WTC11 (cell line): ENCODE measurements around the gene SLC30A3. TPM values are rescaled to one million over a fixed set of nuclear protein-coding genes. Genes with fewer than 3 reads are reported as not detected.

ENCODE experiments used
- AFF4 ChIP-seq: sonication (generic); formaldehyde crosslinking; IDR thresholded peaks from 2 replicates; pipeline ENCODE4 v1.8.1; 2023; ENCODE audit warnings: mild to moderate bottlenecking, missing genetic modification reagents, borderline replicate concordance
- ATF1 ChIP-seq: sonication (generic); formaldehyde crosslinking; IDR thresholded peaks from 2 replicates; pipeline ENCODE4 v1.8.1; 2023; ENCODE audit warnings: mild to moderate bottlenecking, moderate library complexity, missing genetic modification reagents
- CREB1 ChIP-seq: sonication (generic); formaldehyde crosslinking; IDR thresholded peaks from 2 replicates; pipeline ENCODE4 v1.8.0; 2023; ENCODE audit warnings: mild to moderate bottlenecking, missing genetic modification reagents
- ELF4 ChIP-seq: sonication (generic); formaldehyde crosslinking; IDR thresholded peaks from 2 replicates; pipeline ENCODE4 v1.8.1; 2022; ENCODE audit warnings: low read depth, mild to moderate bottlenecking, moderate library complexity, missing genetic modification reagents
- GABPB1 ChIP-seq: sonication (generic); formaldehyde crosslinking; IDR thresholded peaks from 2 replicates; pipeline ENCODE4 v1.8.1; 2023; ENCODE audit warnings: mild to moderate bottlenecking, missing genetic modification reagents
- HMGA2 ChIP-seq: fragments of 250-450 bp; sonication (Bioruptor Pico); IDR thresholded peaks from 2 replicates; pipeline ENCODE4 v1.4.0; 2021; ENCODE audit warnings: mild to moderate bottlenecking, moderate library complexity
- MXD4 ChIP-seq: fragments of 250-450 bp; sonication (Bioruptor Pico); IDR thresholded peaks from 2 replicates; pipeline ENCODE4 v1.8.0; 2021; ENCODE audit warnings: mild to moderate bottlenecking, moderate library complexity, borderline replicate concordance
- NR3C1 ChIP-seq: sonication (generic); formaldehyde crosslinking; conservative IDR thresholded peaks from 2 replicates; pipeline ENCODE4 v1.8.1; 2023; ENCODE audit warnings: low read depth, mild to moderate bottlenecking, missing genetic modification reagents
- OVOL2 ChIP-seq: fragments of 250-450 bp; sonication (Bioruptor Pico); IDR thresholded peaks from 2 replicates; pipeline ENCODE4 v1.9.0; 2021; ENCODE audit warnings: mild to moderate bottlenecking, borderline replicate concordance
- SMAD4 ChIP-seq: sonication (generic); formaldehyde crosslinking; IDR thresholded peaks from 2 replicates; pipeline ENCODE4 v1.8.0; 2022; ENCODE audit warnings: mild to moderate bottlenecking, missing genetic modification reagents
- STAT6 ChIP-seq: sonication (generic); formaldehyde crosslinking; conservative IDR thresholded peaks from 2 replicates; pipeline ENCODE4 v1.8.1; 2023; ENCODE audit warnings: mild to moderate bottlenecking, low read depth, missing genetic modification reagents, moderate library complexity
- TEAD1 ChIP-seq: sonication (generic); formaldehyde crosslinking; IDR thresholded peaks from 2 replicates; pipeline ENCODE4 v1.8.0; 2022; ENCODE audit warnings: mild to moderate bottlenecking, missing genetic modification reagents
- ZMAT4 ChIP-seq: fragments of 250-450 bp; sonication (Bioruptor Pico); IDR thresholded peaks from 2 replicates; pipeline ENCODE4 v1.9.0; 2021; ENCODE audit warnings: mild to moderate bottlenecking
- ZNF138 ChIP-seq: sonication (generic); formaldehyde crosslinking; conservative IDR thresholded peaks from 2 replicates; pipeline ENCODE4 v1.8.1; 2022; ENCODE audit warnings: mild to moderate bottlenecking, moderate library complexity, missing genetic modification reagents
- ZNF232 ChIP-seq: sonication (generic); formaldehyde crosslinking; IDR thresholded peaks from 2 replicates; pipeline ENCODE4 v1.8.0; 2022; ENCODE audit warnings: mild to moderate bottlenecking, missing genetic modification reagents
- total RNA-seq: library from RNA; stranded (reverse); gene quantifications from 3 replicates; pipeline ENCODE4 v1.2.3, GENCODE V29; 2021
- TF ChIP-seq, protein P1 (sequence below): sonication (generic); formaldehyde crosslinking; IDR thresholded peaks from 2 replicates; pipeline ENCODE4 v1.8.1; 2022; ENCODE audit warnings: mild to moderate bottlenecking, moderate library complexity, missing genetic modification reagents
- TF ChIP-seq, protein P2 (sequence below): fragments of 200-600 bp; IDR thresholded peaks from 2 replicates; pipeline ENCODE4 v1.8.0; 2022; ENCODE audit warnings: antibody characterized with exemption
- TF ChIP-seq, protein P3 (sequence below): sonication (generic); formaldehyde crosslinking; IDR thresholded peaks from 2 replicates; pipeline ENCODE4 v1.8.1; 2023; ENCODE audit warnings: mild to moderate bottlenecking, missing genetic modification reagents
- TF ChIP-seq, protein P4 (sequence below): sonication (generic); formaldehyde crosslinking; IDR thresholded peaks from 2 replicates; pipeline ENCODE4 v1.8.0; 2023; ENCODE audit warnings: missing genetic modification reagents, mild to moderate bottlenecking, borderline replicate concordance

Gene SLC30A3
- total RNA-seq, 1 experiment from 2014 or later: 8.9 TPM

DNA sequence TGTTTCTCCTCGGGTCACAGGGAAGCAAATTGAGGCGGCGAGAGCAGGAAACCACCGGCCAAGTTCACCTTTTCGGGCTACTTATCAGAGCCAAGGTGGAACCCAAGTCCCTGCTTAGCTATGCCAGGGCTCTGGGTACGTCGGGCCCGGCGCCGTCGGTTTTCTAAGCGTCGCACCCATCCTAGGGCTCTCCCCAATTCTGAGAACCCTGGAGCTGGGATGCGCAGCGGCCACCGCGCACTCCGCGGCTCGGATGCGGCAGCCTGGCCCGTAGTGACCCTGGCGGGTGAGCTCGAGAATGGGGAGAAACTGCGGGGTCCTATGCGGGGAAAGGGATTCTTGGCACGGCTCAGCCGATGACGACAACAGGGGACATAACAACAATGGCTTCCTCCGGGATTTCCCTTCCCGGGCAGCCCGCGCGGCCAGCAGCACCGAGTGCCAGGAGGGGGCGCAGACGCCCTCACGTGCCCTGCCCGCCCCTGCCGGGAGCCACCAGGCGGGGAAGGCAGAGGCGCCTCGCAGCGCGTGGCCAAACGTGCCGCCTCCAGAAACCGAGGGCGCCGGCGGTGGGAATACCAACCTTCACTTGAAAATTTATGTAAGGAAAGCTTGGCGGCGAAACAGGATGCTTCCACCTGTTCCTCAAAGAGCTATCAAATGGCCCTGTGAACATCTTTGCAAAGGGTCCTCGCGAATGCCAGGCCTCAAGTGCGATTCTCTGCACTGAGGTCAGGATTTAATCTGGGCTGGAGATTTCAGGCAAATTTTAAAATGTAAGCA, 2.1 kb upstream of the SLC30A3 start (continued):
- TF ChIP-seq STAT6 (CRISPR knock-in tag): 0 out of 2 replicates have a peak, but pooled peaks have one; percentile 73
- peak; percentile 94 for TF ChIP-seq TEAD1 (CRISPR knock-in tag)
- peak; percentile 90 for TF ChIP-seq AFF4
- TF ChIP-seq, protein P1, sequence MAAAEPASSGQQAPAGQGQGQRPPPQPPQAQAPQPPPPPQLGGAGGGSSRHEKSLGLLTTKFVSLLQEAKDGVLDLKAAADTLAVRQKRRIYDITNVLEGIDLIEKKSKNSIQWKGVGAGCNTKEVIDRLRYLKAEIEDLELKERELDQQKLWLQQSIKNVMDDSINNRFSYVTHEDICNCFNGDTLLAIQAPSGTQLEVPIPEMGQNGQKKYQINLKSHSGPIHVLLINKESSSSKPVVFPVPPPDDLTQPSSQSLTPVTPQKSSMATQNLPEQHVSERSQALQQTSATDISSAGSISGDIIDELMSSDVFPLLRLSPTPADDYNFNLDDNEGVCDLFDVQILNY: peak; percentile 91
- TF ChIP-seq ZNF138 (CRISPR knock-in tag): peak; percentile 41; the same call in 1 of the 2 replicates
- peak; percentile 83 for TF ChIP-seq ZNF232 (CRISPR knock-in tag)
- TF ChIP-seq ATF1: no peak
- no peak for TF ChIP-seq SMAD4 (CRISPR knock-in tag)
- TF ChIP-seq ELF4 (CRISPR knock-in tag): 0 out of 2 replicates have a peak, but pooled peaks have one; percentile 46
- peak; percentile 73 for TF ChIP-seq GABPB1 (CRISPR knock-in tag)
- TF ChIP-seq CREB1: peak; percentile 93
- no peak for TF ChIP-seq MXD4
- no peak for TF ChIP-seq OVOL2 (CRISPR knock-in tag)
- TF ChIP-seq, protein P2, sequence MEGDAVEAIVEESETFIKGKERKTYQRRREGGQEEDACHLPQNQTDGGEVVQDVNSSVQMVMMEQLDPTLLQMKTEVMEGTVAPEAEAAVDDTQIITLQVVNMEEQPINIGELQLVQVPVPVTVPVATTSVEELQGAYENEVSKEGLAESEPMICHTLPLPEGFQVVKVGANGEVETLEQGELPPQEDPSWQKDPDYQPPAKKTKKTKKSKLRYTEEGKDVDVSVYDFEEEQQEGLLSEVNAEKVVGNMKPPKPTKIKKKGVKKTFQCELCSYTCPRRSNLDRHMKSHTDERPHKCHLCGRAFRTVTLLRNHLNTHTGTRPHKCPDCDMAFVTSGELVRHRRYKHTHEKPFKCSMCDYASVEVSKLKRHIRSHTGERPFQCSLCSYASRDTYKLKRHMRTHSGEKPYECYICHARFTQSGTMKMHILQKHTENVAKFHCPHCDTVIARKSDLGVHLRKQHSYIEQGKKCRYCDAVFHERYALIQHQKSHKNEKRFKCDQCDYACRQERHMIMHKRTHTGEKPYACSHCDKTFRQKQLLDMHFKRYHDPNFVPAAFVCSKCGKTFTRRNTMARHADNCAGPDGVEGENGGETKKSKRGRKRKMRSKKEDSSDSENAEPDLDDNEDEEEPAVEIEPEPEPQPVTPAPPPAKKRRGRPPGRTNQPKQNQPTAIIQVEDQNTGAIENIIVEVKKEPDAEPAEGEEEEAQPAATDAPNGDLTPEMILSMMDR: peak; percentile 46; the same call in 1 of the 2 replicates
- no peak for TF ChIP-seq HMGA2 (CRISPR knock-in tag)
- TF ChIP-seq, protein P3, sequence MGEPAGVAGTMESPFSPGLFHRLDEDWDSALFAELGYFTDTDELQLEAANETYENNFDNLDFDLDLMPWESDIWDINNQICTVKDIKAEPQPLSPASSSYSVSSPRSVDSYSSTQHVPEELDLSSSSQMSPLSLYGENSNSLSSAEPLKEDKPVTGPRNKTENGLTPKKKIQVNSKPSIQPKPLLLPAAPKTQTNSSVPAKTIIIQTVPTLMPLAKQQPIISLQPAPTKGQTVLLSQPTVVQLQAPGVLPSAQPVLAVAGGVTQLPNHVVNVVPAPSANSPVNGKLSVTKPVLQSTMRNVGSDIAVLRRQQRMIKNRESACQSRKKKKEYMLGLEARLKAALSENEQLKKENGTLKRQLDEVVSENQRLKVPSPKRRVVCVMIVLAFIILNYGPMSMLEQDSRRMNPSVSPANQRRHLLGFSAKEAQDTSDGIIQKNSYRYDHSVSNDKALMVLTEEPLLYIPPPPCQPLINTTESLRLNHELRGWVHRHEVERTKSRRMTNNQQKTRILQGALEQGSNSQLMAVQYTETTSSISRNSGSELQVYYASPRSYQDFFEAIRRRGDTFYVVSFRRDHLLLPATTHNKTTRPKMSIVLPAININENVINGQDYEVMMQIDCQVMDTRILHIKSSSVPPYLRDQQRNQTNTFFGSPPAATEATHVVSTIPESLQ (CRISPR knock-in tag): no peak
- TF ChIP-seq, protein P4, sequence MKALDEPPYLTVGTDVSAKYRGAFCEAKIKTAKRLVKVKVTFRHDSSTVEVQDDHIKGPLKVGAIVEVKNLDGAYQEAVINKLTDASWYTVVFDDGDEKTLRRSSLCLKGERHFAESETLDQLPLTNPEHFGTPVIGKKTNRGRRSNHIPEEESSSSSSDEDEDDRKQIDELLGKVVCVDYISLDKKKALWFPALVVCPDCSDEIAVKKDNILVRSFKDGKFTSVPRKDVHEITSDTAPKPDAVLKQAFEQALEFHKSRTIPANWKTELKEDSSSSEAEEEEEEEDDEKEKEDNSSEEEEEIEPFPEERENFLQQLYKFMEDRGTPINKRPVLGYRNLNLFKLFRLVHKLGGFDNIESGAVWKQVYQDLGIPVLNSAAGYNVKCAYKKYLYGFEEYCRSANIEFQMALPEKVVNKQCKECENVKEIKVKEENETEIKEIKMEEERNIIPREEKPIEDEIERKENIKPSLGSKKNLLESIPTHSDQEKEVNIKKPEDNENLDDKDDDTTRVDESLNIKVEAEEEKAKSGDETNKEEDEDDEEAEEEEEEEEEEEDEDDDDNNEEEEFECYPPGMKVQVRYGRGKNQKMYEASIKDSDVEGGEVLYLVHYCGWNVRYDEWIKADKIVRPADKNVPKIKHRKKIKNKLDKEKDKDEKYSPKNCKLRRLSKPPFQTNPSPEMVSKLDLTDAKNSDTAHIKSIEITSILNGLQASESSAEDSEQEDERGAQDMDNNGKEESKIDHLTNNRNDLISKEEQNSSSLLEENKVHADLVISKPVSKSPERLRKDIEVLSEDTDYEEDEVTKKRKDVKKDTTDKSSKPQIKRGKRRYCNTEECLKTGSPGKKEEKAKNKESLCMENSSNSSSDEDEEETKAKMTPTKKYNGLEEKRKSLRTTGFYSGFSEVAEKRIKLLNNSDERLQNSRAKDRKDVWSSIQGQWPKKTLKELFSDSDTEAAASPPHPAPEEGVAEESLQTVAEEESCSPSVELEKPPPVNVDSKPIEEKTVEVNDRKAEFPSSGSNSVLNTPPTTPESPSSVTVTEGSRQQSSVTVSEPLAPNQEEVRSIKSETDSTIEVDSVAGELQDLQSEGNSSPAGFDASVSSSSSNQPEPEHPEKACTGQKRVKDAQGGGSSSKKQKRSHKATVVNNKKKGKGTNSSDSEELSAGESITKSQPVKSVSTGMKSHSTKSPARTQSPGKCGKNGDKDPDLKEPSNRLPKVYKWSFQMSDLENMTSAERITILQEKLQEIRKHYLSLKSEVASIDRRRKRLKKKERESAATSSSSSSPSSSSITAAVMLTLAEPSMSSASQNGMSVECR: no peak
- TF ChIP-seq NR3C1 (CRISPR knock-in tag): no peak
- TF ChIP-seq ZMAT4 (CRISPR knock-in tag): no peak
